HFFc6 (cell line): ENCODE data around the gene HBS1L. TPM values are rescaled to one million over a fixed set of nuclear protein-coding genes. Genes with fewer than 3 reads are reported as not detected.

Experiments used
- DNase-seq: peaks from one replicate; pipeline ENCODE4 v3.0.0-alpha.2; 2018
- H3K27ac Mint-ChIP-seq: 2 replicates; pipeline ENCODE4 v1.8.0; 2020; ENCODE audit warnings: mild to moderate bottlenecking, mixed read lengths
- H3K27me3 Mint-ChIP-seq: 2 replicates; pipeline ENCODE4 v1.8.0; 2021; ENCODE audit warnings: mild to moderate bottlenecking, moderate library complexity, mixed read lengths; ENCODE audit not compliant: insufficient read depth
- H3K36me3 Mint-ChIP-seq: 2 replicates; pipeline ENCODE4 v1.8.0; 2021; ENCODE audit warnings: low read depth, mixed read lengths
- H3K4me1 Mint-ChIP-seq: 2 replicates; pipeline ENCODE4 v1.8.0; 2020; ENCODE audit warnings: low read depth, mixed read lengths
- H3K4me3 Mint-ChIP-seq: 2 replicates; pipeline ENCODE4 v1.8.0; 2020; ENCODE audit warnings: mild to moderate bottlenecking, moderate library complexity, mixed read lengths
- H3K9me3 Mint-ChIP-seq: 2 replicates; pipeline ENCODE4 v1.8.0; 2020; ENCODE audit warnings: mild to moderate bottlenecking, mixed read lengths
- total RNA-seq, 6 experiments: library from RNA; stranded (reverse); fragmentation: NEBNext Ultra II Directional; extraction: Animal tissue kit (Norgen Biotek cat#: 25700); gene quantifications; 2 replicates in 1 of 6; 3 replicates in 5 of 6; pipeline ENCODE4 v1.2.3, GENCODE V29; 2021
- TF ChIP-seq, protein P1 (sequence below): fragments of 200-600 bp; sonication (generic); IDR thresholded peaks from 2 replicates; pipeline ENCODE4 v1.5.0; 2021; ENCODE audit warnings: antibody characterized with exemption, mild to moderate bottlenecking

HBS1L gene
- total RNA-seq, 6 experiments from 2014 or later: 100 to 123 (median 107) TPM

DNA sequence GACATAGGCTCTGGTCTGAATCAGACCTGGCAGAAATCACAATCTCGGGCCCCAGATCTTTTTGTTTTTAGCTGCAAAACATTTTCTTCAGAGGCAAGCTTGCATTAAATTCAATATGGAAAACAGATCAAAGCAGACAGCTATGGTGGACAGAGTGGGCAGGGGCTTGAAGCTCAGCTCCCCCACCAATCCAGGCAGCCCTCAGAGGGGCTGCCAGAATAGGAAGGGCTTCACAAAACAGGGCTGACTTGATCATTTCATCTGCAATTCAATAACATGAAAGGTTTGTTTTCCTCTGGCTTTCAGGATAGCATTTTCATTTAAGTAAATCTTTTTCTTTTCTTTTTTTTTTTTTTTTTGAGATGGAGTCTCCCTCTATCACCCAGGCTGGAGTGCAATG is 55.5 kb downstream of the HBS1L start:
- H3K27ac Mint-ChIP-seq: no peak overlapping the region
- H3K9me3 Mint-ChIP-seq: no peaks in the 10 kb centered on the region
- DNase-seq: no peak
- H3K27me3 Mint-ChIP-seq: no peaks in the 10 kb centered on the region; the same call in 1 of the 2 replicates
- H3K36me3 Mint-ChIP-seq: peaks cover 6% of the 10 kb centered on the region; the same call in 1 of the 2 replicates
- TF ChIP-seq, protein P1, sequence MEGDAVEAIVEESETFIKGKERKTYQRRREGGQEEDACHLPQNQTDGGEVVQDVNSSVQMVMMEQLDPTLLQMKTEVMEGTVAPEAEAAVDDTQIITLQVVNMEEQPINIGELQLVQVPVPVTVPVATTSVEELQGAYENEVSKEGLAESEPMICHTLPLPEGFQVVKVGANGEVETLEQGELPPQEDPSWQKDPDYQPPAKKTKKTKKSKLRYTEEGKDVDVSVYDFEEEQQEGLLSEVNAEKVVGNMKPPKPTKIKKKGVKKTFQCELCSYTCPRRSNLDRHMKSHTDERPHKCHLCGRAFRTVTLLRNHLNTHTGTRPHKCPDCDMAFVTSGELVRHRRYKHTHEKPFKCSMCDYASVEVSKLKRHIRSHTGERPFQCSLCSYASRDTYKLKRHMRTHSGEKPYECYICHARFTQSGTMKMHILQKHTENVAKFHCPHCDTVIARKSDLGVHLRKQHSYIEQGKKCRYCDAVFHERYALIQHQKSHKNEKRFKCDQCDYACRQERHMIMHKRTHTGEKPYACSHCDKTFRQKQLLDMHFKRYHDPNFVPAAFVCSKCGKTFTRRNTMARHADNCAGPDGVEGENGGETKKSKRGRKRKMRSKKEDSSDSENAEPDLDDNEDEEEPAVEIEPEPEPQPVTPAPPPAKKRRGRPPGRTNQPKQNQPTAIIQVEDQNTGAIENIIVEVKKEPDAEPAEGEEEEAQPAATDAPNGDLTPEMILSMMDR: no peak
- no peaks in the 10 kb centered on the region; the same call in 1 of the 2 replicates for H3K4me1 Mint-ChIP-seq
- H3K4me3 Mint-ChIP-seq: no peak overlapping the region

DNA sequence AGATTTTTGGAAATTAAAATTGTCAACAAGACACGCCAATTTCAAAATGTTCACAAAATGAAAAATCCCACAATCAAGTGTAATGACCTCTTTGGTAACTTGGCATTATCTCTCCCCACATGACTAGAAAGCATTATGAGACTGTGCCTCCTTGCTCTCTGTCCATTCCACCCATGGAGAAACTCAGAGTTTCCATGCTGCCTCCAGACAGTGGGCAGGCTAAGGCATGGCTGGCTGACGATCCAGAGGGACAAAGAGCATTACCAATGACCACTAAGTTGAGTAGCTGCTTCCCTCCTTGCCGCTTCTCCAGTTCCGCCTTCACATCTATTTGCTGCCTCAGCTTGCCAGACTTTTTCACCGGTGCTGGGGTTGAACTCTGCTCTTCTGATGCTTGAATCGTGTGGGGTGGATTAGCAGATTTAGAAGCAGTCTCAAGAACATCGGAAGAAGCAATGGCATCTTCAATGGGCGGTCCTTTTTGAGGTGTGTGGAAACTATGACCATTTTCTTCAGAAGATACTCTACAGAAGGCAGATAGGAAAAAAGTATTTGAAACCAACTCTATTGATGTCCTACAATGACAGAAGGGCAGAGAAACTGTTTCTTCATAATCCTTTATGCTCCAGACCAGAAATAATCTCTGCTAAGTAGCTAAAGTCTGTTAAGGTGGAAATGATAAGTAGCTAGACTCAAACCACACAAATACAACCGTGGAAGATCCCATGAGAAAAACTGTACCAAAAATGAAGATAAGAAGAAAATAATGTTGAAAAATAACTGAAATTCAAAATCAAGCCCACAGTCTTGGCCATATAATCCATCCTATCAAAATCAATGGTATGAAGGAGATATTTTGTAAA is 57.3 kb downstream of the HBS1L start:
- Mint-ChIP-seq H3K36me3 (peaks cover 6% of the 10 kb centered on the region; the same call in 1 of the 2 replicates), H3K27me3 (no peaks in the 10 kb centered on the region; the same call in 1 of the 2 replicates), H3K4me1 (no peaks in the 10 kb centered on the region; the same call in 1 of the 2 replicates), H3K27ac (no peak overlapping the region), H3K4me3 (no peak overlapping the region), H3K9me3 (no peaks in the 10 kb centered on the region)
- TF ChIP-seq, protein P1: no peak
- DNase-seq: no peak

DNA sequence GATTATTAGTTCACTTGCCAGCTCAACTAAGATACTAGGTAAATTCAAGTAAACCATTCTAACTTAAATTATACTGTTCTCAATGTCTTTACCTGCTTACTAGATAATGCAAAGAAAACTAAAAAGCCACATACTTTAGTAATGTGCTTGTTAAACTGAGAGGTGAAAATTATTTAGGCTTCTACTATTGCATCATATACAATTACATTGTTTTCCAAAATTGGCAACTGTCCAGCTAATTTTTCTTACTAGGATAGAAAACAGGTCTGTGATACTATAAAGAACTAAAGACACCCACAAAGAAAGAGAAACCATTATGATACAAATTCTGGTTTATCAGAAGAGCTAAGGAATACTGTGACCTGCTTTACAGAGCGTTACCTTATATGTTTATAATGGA is 59.1 kb downstream of the HBS1L start:
- Mint-ChIP-seq H3K27me3 (no peaks in the 10 kb centered on the region; the same call in 1 of the 2 replicates), H3K4me1 (no peaks in the 10 kb centered on the region; the same call in 1 of the 2 replicates), H3K4me3 (no peak overlapping the region), H3K36me3 (peaks cover 11% of the 10 kb centered on the region; the same call in 1 of the 2 replicates), H3K9me3 (no peaks in the 10 kb centered on the region), H3K27ac (no peak overlapping the region)
- no peak for DNase-seq
- TF ChIP-seq, protein P1: no peak

DNA sequence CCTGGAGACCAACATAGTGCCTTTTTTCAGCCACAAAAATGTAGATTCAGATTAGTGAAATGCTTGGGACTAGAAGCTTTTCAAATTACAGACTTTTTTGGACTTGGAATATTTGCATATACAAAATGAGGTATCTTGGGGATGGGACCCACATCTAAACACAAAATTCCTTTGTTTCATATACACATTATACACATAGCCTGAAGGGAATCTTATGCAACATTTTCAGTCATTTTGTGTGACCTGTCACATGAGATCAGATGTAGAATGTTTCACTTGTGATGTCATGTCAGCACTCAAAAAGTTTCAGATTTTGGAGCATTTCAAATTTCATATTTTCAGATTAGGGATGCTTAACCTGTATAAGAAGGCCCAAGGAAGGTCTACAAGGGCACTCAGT is 60.2 kb downstream of the HBS1L start:
- H3K27ac Mint-ChIP-seq: no peak overlapping the region
- TF ChIP-seq, protein P1: no peak
- H3K4me1 Mint-ChIP-seq: no peaks in the 10 kb centered on the region; the same call in 1 of the 2 replicates
- DNase-seq: no peak
- no peak overlapping the region for H3K4me3 Mint-ChIP-seq
- peaks cover 11% of the 10 kb centered on the region; the same call in 1 of the 2 replicates for H3K36me3 Mint-ChIP-seq
- no peaks in the 10 kb centered on the region for H3K9me3 Mint-ChIP-seq
- H3K27me3 Mint-ChIP-seq: no peaks in the 10 kb centered on the region

DNA sequence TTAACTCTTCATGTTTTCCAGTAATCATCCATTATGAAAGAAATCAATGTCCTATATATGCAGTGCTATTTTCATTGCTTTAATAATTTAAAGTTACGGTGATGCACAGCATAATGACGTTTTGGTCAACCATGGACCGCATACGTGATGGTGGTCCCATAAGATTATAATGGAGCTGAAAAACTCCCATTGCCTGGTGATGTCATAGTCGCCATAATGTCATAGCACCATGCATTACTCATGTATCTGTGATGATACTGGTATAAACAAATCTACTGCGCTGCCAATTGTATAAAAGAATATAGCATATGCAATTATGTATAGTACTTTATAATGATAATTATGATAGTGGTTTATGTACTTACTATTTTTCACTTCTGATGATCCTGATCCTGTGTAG is 62.5 kb downstream of the HBS1L start:
- Mint-ChIP-seq H3K9me3 (no peaks in the 10 kb centered on the region), H3K4me1 (no peaks in the 10 kb centered on the region; the same call in 1 of the 2 replicates), H3K4me3 (no peak overlapping the region), H3K27me3 (no peaks in the 10 kb centered on the region), H3K36me3 (peaks cover 6% of the 10 kb centered on the region; the same call in 1 of the 2 replicates), H3K27ac (no peak overlapping the region)
- DNase-seq: no peak
- TF ChIP-seq, protein P1: no peak
